ENCODE measurements around the gene HERC2.

HERC2 gene

GRCh38 chr15:28098766-28099554 is 223.0 kb downstream of the HERC2 start, which contains the start of gene OCA2:
Gene OCA2 (minus strand): TSS chr15:28099315. CDS start chr15:28081874, 17,441 bp downstream.
- H3K4me3 ChIP-seq (ENCODE audit: low read depth, low read length): no peak within 1 kb of the TSS

GRCh38 chr15:28098360-28098765 is 223.6 kb downstream of the HERC2 start:
- no peak for DNase-seq (ENCODE audit: low read depth)
- H3K4me3 ChIP-seq (ENCODE audit: low read depth, low read length): no peak overlapping the region
- TF ChIP-seq MYC (IDR thresholded peaks at IDR 0.05; ENCODE audit: low read depth, low read length) (no peak), CTCF (IDR thresholded peaks at IDR 0.05; ENCODE audit: low read depth, low read length) (no peak), POLR2A (IDR thresholded peaks at IDR 0.05; ENCODE audit: extremely low read depth, insufficient read length) (no peak)
- TF ChIP-seq, protein P1, sequence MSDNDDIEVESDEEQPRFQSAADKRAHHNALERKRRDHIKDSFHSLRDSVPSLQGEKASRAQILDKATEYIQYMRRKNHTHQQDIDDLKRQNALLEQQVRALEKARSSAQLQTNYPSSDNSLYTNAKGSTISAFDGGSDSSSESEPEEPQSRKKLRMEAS (IDR thresholded peaks at IDR 0.05; ENCODE audit: low read depth, low read length): no peak

More at GRCh38 chr15:28098766-28099554, 223.0 kb downstream of the HERC2 start, which contains the start of gene OCA2:
- DNase-seq (ENCODE audit: low read depth): peak; percentile 70
- TF ChIP-seq CTCF (IDR thresholded peaks at IDR 0.05; ENCODE audit: low read depth, low read length) (peak; percentile 35), POLR2A (IDR thresholded peaks at IDR 0.05; ENCODE audit: extremely low read depth, insufficient read length) (no peak), MYC (IDR thresholded peaks at IDR 0.05; ENCODE audit: low read depth, low read length) (no peak)
- TF ChIP-seq, protein P1 (IDR thresholded peaks at IDR 0.05; ENCODE audit: low read depth, low read length): no peak

GRCh38 chr15:28097656-28098359 is 224.2 kb downstream of the HERC2 start:
- H3K4me3 ChIP-seq (ENCODE audit: low read depth, low read length): no peak overlapping the region
- no peak for DNase-seq (ENCODE audit: low read depth)
- TF ChIP-seq CTCF (IDR thresholded peaks at IDR 0.05; ENCODE audit: low read depth, low read length) (no peak), MYC (IDR thresholded peaks at IDR 0.05; ENCODE audit: low read depth, low read length) (no peak), POLR2A (IDR thresholded peaks at IDR 0.05; ENCODE audit: extremely low read depth, insufficient read length) (no peak)
- TF ChIP-seq, protein P1 (IDR thresholded peaks at IDR 0.05; ENCODE audit: low read depth, low read length): no peak

DNA sequence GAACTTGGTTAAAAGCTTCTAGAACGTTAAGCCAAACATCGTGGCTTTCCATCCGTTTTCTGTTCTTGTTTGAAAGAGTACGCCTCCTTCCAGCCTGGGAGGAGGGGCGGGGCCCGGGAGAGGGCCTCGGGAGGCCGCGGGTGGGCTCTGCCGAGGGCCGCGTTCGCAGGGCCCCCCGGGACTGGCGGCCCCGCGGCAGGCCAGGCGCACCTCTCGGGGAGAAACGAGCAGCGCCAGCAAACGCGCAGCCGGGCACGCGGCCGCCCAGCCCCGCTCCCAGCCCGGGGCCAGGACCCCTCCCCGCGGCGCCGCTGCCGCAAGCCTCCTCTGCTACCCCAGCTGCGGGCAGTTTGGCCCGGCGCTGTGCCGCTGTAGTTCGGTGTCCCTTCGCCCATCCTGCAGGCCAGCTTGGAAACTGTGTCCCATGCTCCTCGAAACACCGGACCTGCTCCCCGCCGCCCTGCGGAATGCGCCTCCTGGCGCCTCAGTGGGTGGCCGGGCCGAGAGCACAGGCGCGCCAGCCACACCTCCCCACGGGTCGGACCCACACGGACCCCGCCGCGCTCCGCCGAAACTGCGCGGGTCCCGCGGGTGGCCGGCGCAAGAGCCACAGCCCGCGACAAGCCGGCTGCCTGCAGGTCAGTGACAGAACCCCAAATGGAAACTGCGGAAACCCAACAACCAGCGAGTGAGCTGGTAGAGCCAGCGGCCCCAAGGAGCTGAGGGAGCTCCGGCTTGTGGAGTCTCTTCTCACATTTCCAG is 225.1 kb downstream of the HERC2 start:
- peak overlapping the region; percentile 53 for H3K4me3 ChIP-seq (ENCODE audit: low read depth, low read length)
- TF ChIP-seq POLR2A (IDR thresholded peaks at IDR 0.05; ENCODE audit: extremely low read depth, insufficient read length) (no peak), CTCF (IDR thresholded peaks at IDR 0.05; ENCODE audit: low read depth, low read length) (no peak), MYC (IDR thresholded peaks at IDR 0.05; ENCODE audit: low read depth, low read length) (no peak)
- TF ChIP-seq, protein P1 (IDR thresholded peaks at IDR 0.05; ENCODE audit: low read depth, low read length): no peak
- no peak for DNase-seq (ENCODE audit: low read depth)

- TF ChIP-seq CTCF (IDR thresholded peaks at IDR 0.05; ENCODE audit: low read depth, low read length) (no peak), MYC (IDR thresholded peaks at IDR 0.05; ENCODE audit: low read depth, low read length) (no peak), POLR2A (IDR thresholded peaks at IDR 0.05; ENCODE audit: extremely low read depth, insufficient read length) (no peak)
- TF ChIP-seq, protein P1 (IDR thresholded peaks at IDR 0.05; ENCODE audit: low read depth, low read length): no peak
- H3K4me3 ChIP-seq (ENCODE audit: low read depth, low read length): peak overlapping the region; percentile 53
- DNase-seq (ENCODE audit: low read depth): no peak
Measured at GRCh38 chr15:28096411-28096669, 225.6 kb downstream of the HERC2 start.
